Astrocyte (in vitro differentiated cells and primary cell): ENCODE data around the gene SNAPC4. TPM values are rescaled to one million over a fixed set of nuclear protein-coding genes. Genes with fewer than 3 reads are reported as not detected.

Source experiments
- DNase-seq: peaks from one replicate; pipeline ENCODE4 v3.0.0-alpha.2; 2010; ENCODE audit warnings: low read depth
- FAIRE-seq: peaks from 2 replicates; lab custom pipeline; 2011; peaks lifted over from hg19 to GRCh38; lab: Jason Lieb, UNC
- H2AFZ ChIP-seq: 2 replicates; pipeline ENCODE4 v1.6.0; 2012; ENCODE audit warnings: low read depth, low read length, inconsistent platforms
- H3K27ac ChIP-seq: 2 replicates; pipeline ENCODE4 v1.5.1; 2011; ENCODE audit warnings: low read depth, low read length, inconsistent platforms
- H3K27me3 ChIP-seq: 2 replicates; pipeline ENCODE4 v1.6.0; 2011; ENCODE audit warnings: low read length, inconsistent platforms; ENCODE audit not compliant: insufficient read depth
- H3K36me3 ChIP-seq: 2 replicates; pipeline ENCODE4 v1.5.1; 2011; ENCODE audit warnings: low read length, inconsistent platforms; ENCODE audit not compliant: insufficient read depth
- H3K4me1 ChIP-seq: 2 replicates; pipeline ENCODE4 v1.5.1; 2011; ENCODE audit warnings: low read length, inconsistent platforms; ENCODE audit not compliant: insufficient read depth
- H3K4me2 ChIP-seq: 2 replicates; pipeline ENCODE4 v1.6.0; 2012; ENCODE audit warnings: low read length, inconsistent platforms
- H3K4me3 ChIP-seq: 2 replicates; pipeline ENCODE4 v1.5.1; 2011; ENCODE audit warnings: low read depth, mild to moderate bottlenecking, low read length, inconsistent platforms; ENCODE audit not compliant: insufficient read depth
- H3K79me2 ChIP-seq: 2 replicates; pipeline ENCODE4 v1.6.0; 2012; ENCODE audit warnings: mild to moderate bottlenecking, low read length, inconsistent platforms; ENCODE audit not compliant: insufficient read depth
- H3K9ac ChIP-seq: 2 replicates; pipeline ENCODE4 v1.6.0; 2012; ENCODE audit warnings: mild to moderate bottlenecking, low read length, inconsistent platforms
- H3K9me3 ChIP-seq: 2 replicates; pipeline ENCODE4 v1.5.1; 2012; ENCODE audit warnings: low read depth, mild to moderate bottlenecking, low read length, inconsistent platforms; ENCODE audit not compliant: insufficient read depth
- H4K20me1 ChIP-seq: 2 replicates; pipeline ENCODE4 v1.6.0; 2012; ENCODE audit warnings: low read length, inconsistent platforms; ENCODE audit not compliant: insufficient read depth
- H3K27ac Mint-ChIP-seq: one replicate; pipeline ENCODE4 v1.8.0; 2021; ENCODE audit warnings: mild to moderate bottlenecking, mixed read lengths; ENCODE audit not compliant: unreplicated experiment
- H3K27me3 Mint-ChIP-seq: one replicate; pipeline ENCODE4 v1.8.0; 2021; ENCODE audit warnings: low read depth, mixed read lengths; ENCODE audit not compliant: unreplicated experiment
- H3K36me3 Mint-ChIP-seq: one replicate; pipeline ENCODE4 v1.8.0; 2021; ENCODE audit warnings: low read depth, mixed read lengths; ENCODE audit not compliant: unreplicated experiment
- H3K4me1 Mint-ChIP-seq: one replicate; pipeline ENCODE4 v1.8.0; 2021; ENCODE audit warnings: low read depth, mixed read lengths; ENCODE audit not compliant: unreplicated experiment
- H3K4me3 Mint-ChIP-seq: one replicate; pipeline ENCODE4 v1.8.0; 2021; ENCODE audit warnings: mild to moderate bottlenecking, moderate library complexity, mixed read lengths; ENCODE audit not compliant: unreplicated experiment
- H3K9me3 Mint-ChIP-seq: one replicate; pipeline ENCODE4 v1.8.0; 2021; ENCODE audit warnings: mild to moderate bottlenecking, mixed read lengths; ENCODE audit not compliant: unreplicated experiment
- CTCF ChIP-seq: IDR thresholded peaks from 2 replicates; pipeline ENCODE4 v1.5.1; 2011; ENCODE audit warnings: low read depth, mild to moderate bottlenecking, inconsistent platforms, low read length, moderate library complexity; ENCODE audit not compliant: insufficient read depth
- EZH2 ChIP-seq: IDR thresholded peaks from 2 replicates; pipeline ENCODE4 v1.6.1; 2012; ENCODE audit warnings: mild to moderate bottlenecking, low read length, inconsistent platforms; ENCODE audit not compliant: insufficient read depth
- total RNA-seq: library from RNA; stranded (reverse); gene quantifications from 2 replicates; pipeline ENCODE4 v1.2.1, GENCODE V29; 2021

Gene SNAPC4
- total RNA-seq, 1 donor from 2014 or later = 18.6 TPM

- Histone ChIP-seq H3K9ac (peak overlapping the region; percentile 88), H3K36me3 (peaks cover 11% of the 10 kb centered on the region), H3K9me3 (no peaks in the 10 kb centered on the region), H3K4me2 (peak overlapping the region; percentile 98), H3K27ac (no peak overlapping the region), H3K4me3 (peak overlapping the region; percentile 69), H3K4me1 (peaks cover 38% of the 10 kb centered on the region), H2AFZ (no peak overlapping the region), H3K79me2 (peaks cover 68% of the 10 kb centered on the region), H3K27me3 (no peaks in the 10 kb centered on the region), H4K20me1 (peaks cover 83% of the 10 kb centered on the region)
- Mint-ChIP-seq H3K27me3 (no peaks in the 10 kb centered on the region), H3K9me3 (no peaks in the 10 kb centered on the region), H3K4me3 (peak overlapping the region; percentile 89), H3K4me1 (peaks cover 24% of the 10 kb centered on the region), H3K36me3 (peaks cover 8% of the 10 kb centered on the region), H3K27ac (peak overlapping the region; percentile 18)
- no peak for FAIRE-seq
- peak; percentile 30 for DNase-seq
- TF ChIP-seq CTCF (no peak), EZH2 (no peak)
Measured at GRCh38 chr9:136437839-136438547, 38.0 kb upstream of the SNAPC4 start.

- H3K9ac ChIP-seq = peak overlapping the region; percentile 88
- peaks cover 68% of the 10 kb centered on the region for H3K79me2 ChIP-seq
- Mint-ChIP-seq H3K27me3 (no peaks in the 10 kb centered on the region), H3K4me3 (peak overlapping the region; percentile 89), H3K4me1 (peaks cover 24% of the 10 kb centered on the region), H3K36me3 (peaks cover 8% of the 10 kb centered on the region), H3K27ac (peak overlapping the region; percentile 55), H3K9me3 (no peaks in the 10 kb centered on the region)
- no peak overlapping the region for H3K27ac ChIP-seq
- peak overlapping the region; percentile 69 for H3K4me3 ChIP-seq
- no peaks in the 10 kb centered on the region for H3K9me3 ChIP-seq
- H3K4me2 ChIP-seq = peak overlapping the region; percentile 98
- peaks cover 33% of the 10 kb centered on the region for H3K4me1 ChIP-seq
- peaks cover 8% of the 10 kb centered on the region for H3K36me3 ChIP-seq
- H2AFZ ChIP-seq = no peak overlapping the region
- H4K20me1 ChIP-seq = peaks cover 78% of the 10 kb centered on the region
- no peak for FAIRE-seq
- TF ChIP-seq CTCF (no peak), EZH2 (no peak)
- H3K27me3 ChIP-seq = no peaks in the 10 kb centered on the region
- DNase-seq = peak; percentile 30
Measured at GRCh38 chr9:136437430-136437829, 37.5 kb upstream of the SNAPC4 start.

GRCh38 chr9:136436055-136436634 lies 36.2 kb upstream of the SNAPC4 start:
- peaks cover 20% of the 10 kb centered on the region for H3K4me1 Mint-ChIP-seq
- H3K9me3 Mint-ChIP-seq = no peaks in the 10 kb centered on the region
- H3K36me3 Mint-ChIP-seq = peaks cover 8% of the 10 kb centered on the region
- DNase-seq (no peak), FAIRE-seq (no peak)
- H3K27me3 ChIP-seq = no peaks in the 10 kb centered on the region
- H3K36me3 ChIP-seq = peaks cover 8% of the 10 kb centered on the region
- H3K4me3 Mint-ChIP-seq = peak overlapping the region; percentile 64
- no peak overlapping the region for H3K27ac Mint-ChIP-seq
- no peaks in the 10 kb centered on the region for H3K27me3 Mint-ChIP-seq
- no peak for TF ChIP-seq EZH2
- no peak overlapping the region for H3K9ac ChIP-seq
- H3K4me2 ChIP-seq = peak overlapping the region; percentile 98
- no peak overlapping the region for H3K27ac ChIP-seq
- H2AFZ ChIP-seq = no peak overlapping the region
- H4K20me1 ChIP-seq = peaks cover 65% of the 10 kb centered on the region
- peaks cover 68% of the 10 kb centered on the region for H3K79me2 ChIP-seq
- H3K4me1 ChIP-seq = peaks cover 21% of the 10 kb centered on the region
- H3K4me3 ChIP-seq = no peak overlapping the region
- H3K9me3 ChIP-seq = no peaks in the 10 kb centered on the region
